Jurkat, Clone E6-1 (cell line): ENCODE data around the gene CNOT11.
"Not testable (repeated sequence)": the region's sequence is repeated elsewhere in the genome, so short reads cannot be mapped to it uniquely, and the experiment has no call there.

Experiments used
- DNase-seq: peaks from one replicate; pipeline ENCODE4 v3.0.0-alpha.2; 2011; ENCODE audit warnings: low read depth, low spot score
- H3K4me3 ChIP-seq: 2 replicates; pipeline ENCODE4 v1.5.1; 2011; ENCODE audit warnings: mild to moderate bottlenecking, low read length, control low read depth, moderate library complexity

Gene CNOT11

DNA sequence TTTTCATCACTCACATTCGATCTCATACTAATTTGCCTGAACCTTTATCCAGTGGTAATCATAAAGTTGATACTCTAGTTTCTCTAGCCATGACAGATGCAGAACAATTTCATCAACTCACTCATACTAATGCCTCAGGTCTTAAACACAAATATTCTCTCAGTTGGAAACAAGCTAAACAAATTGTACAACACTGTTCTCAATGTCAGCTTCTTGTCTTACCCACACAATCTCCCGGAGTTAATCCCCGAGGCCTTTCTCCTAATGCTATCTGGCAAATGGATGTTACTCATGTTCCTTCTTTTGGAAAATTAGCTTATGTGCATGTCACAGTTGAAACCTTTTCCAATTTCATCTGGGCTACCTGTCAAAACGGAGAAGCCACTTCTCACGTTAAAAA, 11.5 kb upstream of the CNOT11 start:
- DNase-seq: no peak
- no peak overlapping the region for H3K4me3 ChIP-seq

DNA sequence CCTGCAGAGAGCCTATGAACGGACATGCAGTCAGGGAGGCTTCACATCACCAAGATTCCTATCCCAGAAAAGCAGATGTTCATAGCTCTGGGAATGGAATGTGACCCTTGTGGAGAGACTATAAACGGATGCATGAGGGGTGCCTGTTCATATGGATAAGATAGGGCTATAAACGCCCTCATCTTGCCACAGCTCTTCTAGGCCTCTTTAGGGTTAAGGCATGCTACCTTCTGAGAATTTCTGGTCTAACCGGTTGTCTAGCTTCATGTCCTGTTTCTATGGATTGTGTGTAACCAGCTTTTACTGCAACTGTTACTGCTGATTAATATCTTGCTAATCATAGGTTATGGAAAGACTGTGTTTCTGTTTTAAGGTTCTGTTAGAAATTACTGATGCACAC, 8.3 kb upstream of the CNOT11 start:
- not testable (repeated sequence) for DNase-seq

DNA sequence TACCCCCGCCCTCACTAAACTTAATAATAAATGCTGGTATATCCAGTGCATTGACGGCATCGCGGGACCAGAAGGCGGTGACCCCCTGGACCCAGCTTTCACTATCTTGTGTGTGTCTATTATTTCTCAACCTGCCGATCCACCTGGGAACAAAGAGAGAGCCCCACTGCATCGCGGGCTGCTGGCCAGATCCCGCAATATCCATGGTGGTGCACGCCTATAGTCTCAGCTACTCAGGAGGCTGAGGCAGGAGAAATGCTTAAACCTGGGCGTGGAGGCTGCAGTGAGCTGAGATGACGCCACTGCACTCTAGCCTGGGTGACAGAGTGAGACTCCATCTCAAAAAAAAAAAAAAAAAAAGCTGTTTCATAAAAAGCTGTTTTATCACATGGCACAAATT, 7.8 kb upstream of the CNOT11 start:
- H3K4me3 ChIP-seq, DNase-seq: not testable (repeated sequence)

More for the DNA sequence above, 8.3 kb upstream of the CNOT11 start:
- H3K4me3 ChIP-seq: not testable (repeated sequence)

DNA sequence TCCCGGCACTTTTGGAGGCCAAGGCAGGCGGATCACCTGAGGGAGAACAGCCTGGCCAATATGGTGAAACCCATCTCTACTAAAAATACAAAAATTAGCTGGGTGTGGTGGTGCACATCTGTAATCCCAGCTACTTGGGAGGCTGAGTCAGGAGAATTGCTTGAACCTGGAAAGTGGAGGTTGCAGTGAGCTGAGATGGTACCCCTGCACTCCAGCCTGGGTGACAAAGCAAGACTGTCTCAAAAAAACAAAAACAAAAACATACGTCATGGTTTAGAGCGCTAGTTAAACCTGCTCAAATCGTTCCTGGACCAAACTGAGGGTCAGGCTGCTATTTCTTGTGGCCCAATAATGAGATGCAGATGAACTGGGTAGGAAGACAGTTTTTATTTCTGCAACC, 7.2 kb upstream of the CNOT11 start:
- not testable (repeated sequence) for DNase-seq, H3K4me3 ChIP-seq

DNA sequence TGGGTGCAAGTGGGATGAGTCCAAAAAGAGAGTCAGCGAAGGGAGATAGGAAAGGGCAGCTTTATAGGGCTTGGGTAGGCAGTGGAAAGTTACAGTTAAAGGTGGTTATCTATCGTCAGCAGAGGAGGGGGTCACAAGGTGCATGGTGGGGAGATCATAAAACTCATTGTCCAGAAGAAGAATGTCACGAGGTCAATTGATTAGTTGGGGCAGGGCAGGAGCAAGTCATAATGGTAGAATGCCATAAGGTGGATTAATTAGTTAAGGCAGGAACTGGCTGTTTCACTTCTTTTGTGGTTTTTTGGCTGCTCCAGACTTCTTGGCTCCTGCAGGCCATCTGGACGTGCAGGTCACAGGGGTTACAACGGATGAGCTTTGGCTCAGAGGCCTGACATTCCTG, 3.9 kb upstream of the CNOT11 start:
- H3K4me3 ChIP-seq, DNase-seq: not testable (repeated sequence)

DNA sequence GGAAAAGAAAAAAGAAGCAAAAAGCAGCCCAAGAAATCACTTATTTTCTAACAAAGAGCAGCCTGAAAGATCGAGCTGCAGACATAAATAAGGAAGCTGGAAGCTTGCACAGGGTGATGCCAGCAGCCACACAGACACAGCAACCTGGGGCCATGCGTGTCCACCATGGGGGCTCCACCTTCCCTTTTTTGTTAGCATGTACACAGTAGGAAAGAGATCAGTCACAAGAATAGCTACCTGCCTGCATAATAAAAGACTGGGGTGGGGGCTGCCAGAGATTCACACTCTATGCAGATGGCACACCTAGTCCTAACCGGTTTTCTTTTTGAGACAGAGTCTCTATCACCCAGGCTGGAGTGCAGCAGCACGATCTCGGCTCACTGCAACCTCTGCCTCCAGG, 2.9 kb upstream of the CNOT11 start:
- DNase-seq: no peak
- H3K4me3 ChIP-seq: no peak overlapping the region

DNA sequence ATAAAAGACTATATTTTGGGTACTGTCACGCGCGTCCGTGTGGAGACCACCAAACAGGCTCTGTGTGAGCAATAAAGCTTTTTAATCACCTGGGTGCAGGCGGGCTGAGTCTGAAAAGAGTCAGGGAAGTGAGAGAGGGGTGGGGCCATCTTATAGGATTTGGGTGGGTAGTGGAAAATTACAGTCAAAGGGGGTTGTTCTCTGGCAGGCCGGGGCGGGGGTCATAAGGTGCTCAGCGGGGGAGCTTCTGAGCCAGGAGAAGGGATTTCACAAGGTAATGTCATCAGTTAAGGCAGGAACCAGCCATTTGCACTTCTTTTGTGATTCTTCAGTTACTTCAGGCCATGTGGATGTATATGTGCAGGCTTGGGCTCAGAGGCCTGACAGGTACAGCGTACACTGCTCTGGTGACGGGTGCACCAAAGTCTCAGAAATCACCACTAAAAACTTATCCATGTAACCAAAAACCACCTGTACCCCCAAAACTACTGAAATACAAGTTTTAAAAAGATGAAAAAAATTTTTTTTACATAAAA, 1.4 kb upstream of the CNOT11 start:
- H3K4me3 ChIP-seq, DNase-seq: not testable (repeated sequence)

DNA sequence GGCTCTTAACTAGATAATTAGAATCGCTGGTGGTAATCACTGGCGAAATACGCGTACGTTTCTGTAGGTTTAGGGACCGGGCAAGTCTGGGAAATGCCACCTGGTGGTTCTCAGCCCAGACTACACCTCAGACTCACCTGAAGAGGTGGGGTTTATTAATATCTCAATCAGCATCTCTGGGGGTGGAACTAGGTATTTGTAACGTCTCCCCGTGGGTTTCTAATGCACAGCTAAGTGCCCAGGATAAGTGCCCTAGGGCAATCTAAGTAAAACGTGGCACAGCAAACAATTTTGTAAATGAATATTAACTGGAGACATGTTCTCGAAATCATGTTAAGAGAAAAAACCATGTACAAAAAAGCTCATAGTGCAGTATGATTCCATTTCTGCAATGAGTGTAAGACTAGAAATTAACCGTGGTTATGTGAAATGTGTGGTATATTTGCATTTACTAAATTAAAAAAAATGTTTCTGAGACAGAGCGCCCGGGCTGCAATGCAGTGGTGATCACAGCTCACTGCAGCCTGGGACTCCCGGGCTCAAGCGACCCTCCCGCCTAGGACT, 760 bp upstream of the CNOT11 start:
- DNase-seq: peak; percentile 45
- peak overlapping the region; percentile 68 for H3K4me3 ChIP-seq

DNA sequence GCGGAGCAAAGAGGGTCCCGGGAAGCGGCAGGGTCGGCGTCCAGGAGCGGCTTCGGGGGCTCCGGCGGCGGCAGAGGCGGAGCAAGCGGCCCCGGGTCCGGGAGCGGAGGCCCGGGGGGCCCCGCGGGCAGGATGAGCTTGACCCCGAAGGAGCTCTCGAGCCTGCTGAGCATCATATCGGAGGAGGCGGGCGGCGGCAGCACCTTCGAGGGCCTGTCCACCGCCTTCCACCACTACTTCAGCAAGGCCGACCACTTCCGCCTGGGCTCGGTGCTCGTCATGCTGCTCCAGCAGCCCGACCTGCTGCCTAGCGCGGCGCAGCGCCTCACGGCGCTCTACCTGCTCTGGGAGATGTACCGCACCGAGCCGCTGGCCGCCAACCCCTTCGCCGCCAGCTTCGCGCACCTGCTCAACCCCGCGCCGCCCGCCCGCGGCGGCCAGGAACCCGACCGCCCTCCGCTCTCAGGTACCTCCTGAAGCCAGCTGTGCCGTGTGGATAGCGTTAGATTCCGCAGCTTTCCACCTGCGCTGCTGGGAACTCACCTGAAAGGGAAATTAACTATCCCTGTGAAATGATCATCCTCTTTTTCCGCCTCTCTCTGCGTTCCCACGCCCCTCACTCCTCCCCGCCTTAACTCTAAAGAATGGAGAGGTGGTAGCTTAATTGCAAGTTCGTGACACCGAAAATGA, 472 bp downstream of the CNOT11 start:
- peak; percentile 65 for DNase-seq
- H3K4me3 ChIP-seq: peak overlapping the region; percentile 98

DNA sequence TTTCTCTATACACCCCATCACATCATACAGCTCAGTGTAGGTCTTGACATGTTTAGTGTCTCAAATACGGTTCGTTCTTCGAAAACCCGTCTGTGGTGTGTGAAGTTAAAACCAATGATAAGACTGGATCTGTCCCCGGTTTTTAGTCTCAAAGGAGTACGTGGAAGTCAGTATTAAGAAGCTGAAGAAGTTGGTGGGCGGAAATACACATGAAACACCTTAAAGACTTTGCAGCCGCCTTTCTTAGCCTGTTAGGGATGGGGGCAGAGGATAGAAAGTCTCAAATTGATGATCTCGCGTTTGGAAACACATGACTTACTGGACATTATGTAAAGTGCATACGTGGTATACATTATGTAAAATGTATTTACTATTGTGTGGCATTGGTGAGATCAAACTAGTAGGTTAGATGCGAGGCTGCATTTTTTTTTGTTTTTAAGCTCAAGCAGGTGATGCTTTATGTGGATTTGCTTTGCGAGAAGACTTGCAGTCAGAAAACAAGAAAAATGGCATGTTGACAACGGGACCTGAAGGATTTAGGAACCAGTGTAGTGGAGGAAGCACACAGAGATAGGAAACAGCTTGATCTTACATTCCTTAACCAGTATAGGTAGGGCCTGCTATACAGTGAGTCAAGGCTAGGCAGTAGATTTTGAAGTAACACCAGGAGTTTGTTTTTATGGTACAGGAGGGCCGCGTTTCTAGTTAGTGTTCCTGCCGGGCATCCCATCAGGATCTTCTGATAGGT, 1.2 kb downstream of the CNOT11 start:
- peak overlapping the region; percentile 98 for H3K4me3 ChIP-seq
- DNase-seq: no peak

DNA sequence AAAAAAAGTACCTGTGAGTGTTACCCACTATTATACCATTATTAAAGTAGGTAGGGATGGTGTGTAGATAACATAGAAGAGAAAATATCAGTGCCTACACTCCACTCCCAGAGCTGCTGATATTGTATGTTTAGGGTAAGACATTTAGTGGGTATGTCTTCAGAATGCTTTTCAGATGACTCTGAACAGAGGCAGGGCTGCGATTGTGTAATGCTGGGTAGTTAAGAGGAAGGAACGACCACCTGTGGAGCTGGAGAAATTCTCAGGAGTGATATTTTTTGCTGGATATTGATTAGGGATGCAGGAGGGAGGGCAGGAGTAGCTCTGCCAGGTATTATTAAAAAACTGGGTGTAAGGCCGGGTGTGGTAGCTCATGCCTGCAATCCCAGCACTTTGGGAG, 2.8 kb downstream of the CNOT11 start:
- no peak for DNase-seq

DNA sequence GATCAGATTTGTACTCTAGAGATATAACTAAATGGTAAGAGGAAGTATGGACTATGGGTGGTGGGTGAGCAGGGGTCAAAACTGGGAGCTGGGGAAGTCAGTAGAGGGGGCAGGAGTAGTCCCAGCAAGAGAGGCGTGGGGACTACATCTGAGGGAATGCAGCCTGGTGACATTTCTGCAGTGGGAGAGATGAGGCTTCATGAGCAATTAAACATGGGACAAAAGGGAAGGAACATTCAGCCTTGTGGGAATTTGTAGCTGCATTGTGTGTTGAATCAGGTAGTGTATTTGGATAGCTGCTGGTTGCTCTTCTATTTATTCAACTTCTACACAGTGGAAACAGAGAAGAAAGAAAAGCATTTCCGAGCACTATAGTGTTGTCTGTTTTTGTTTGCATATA, 3.6 kb downstream of the CNOT11 start:
- H3K4me3 ChIP-seq: no peak overlapping the region
- no peak for DNase-seq

More for the DNA sequence above, 2.8 kb downstream of the CNOT11 start:
- H3K4me3 ChIP-seq: no peak overlapping the region

DNA sequence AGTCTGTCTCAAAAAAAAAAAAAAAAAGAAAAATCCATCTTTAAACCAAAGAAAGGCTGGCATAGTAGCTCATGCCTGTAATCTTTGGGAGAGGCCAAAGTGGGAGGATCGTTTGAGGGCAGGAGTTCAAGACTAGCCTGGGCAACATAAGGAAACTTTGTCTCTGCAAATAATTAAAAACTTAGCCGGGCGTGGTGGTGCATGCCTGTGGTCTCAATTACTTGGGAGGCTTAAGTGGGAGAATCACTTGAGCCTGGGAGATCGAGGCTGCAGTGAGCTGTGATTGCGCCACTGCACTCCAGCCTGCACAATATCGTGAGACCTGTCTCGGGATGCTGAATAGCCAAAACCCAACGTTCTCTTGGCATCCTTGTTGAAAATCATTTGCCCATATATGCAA, 6.1 kb downstream of the CNOT11 start:
- no peak overlapping the region for H3K4me3 ChIP-seq
- no peak for DNase-seq

DNA sequence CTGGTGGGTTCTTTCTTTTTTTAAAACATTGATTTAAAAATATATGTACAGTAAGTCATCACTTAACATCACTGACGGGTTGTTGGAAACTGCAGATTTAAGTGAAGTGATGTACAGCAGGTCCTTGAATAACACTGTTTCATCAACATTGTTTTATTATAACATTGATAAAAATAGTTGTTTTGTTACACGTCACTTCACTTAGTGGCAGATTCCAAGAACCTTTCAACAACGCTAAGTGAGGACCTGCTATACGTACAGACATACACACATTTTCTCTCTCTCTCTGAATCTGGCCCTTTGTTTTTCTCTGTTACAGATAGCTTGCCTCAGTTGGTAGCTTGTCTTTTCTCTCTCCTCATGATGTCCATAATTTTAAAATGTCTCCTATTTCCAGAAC, 9.5 kb downstream of the CNOT11 start:
- H3K4me3 ChIP-seq: no peak overlapping the region
- DNase-seq: no peak

DNA sequence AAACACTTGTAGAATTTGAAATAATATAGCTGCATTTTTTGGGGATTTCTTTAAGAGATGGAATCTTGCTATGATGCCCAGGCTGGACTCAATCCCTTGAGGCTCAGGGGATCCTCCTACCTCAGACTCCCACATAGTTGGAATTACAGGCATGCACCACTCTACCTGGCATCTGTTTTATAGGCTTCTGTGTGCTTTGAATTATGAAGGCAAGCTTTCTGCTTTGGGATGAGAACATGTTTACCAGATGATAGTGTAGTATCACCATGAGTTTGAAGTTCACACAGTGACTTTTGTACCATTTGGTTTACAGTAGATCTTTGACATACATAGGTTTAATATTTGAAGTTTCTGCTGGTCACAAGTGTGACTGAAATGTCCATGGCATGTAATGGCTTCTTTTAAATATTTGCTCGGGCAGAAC, 10.7 kb downstream of the CNOT11 start:
- DNase-seq: no peak
- H3K4me3 ChIP-seq: no peak overlapping the region

DNA sequence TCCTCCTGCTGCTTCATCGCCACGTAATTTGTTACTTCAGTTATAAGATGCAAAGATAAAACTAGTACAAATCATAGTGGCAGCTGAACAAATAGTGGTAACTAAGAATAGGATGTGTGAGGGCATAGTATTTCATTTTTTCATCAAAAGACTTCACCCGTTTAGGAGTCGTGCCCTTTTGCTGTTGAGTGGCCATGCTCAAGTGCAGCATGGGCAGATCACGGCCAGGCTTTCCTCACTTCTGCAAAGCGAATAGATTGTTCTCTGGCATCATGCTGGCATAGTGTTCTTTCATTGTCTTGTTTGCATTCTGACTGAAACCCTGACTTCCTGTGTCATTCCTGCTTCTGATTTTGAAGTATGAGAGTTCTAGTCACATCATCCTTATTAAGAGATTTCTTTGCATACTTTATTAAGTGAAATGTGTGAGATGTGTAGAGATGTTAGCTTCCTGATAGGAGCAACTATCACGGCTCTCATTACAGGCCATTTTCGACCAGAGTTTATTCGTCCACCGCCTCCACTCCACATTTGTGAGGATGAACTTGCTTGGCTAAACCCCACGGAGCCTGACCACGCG, 11.8 kb downstream of the CNOT11 start:
- no peak overlapping the region for H3K4me3 ChIP-seq
- no peak for DNase-seq

DNA sequence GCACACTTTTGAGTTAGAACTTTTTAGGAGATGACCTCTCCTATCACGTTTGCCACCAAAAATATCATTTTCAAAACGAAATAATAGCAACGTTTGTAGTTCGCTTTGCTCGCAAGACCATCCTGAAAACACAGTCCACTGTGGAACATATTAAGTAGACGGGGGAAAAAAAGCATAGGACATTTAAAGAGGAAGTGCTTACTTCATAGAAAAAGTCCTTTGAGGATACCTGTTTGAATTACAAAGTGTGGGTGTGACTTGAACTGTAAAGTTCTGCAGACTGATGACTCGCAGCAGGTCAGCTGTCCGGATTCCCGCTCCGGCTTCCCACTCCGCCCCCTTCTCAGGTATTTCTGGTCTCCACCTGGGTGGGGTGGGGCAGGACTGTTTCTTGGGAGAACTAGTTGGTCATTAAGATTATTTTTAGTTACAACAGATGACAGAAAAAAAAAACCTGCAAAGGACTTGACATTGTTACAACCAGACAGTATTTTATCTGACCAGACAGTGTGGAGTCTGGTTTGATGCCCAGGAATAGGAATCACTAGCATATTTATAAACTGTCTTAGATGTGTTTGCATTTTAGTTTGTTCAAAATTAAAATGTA, 13.3 kb downstream of the CNOT11 start:
- H3K4me3 ChIP-seq: no peak overlapping the region
- DNase-seq: no peak

DNA sequence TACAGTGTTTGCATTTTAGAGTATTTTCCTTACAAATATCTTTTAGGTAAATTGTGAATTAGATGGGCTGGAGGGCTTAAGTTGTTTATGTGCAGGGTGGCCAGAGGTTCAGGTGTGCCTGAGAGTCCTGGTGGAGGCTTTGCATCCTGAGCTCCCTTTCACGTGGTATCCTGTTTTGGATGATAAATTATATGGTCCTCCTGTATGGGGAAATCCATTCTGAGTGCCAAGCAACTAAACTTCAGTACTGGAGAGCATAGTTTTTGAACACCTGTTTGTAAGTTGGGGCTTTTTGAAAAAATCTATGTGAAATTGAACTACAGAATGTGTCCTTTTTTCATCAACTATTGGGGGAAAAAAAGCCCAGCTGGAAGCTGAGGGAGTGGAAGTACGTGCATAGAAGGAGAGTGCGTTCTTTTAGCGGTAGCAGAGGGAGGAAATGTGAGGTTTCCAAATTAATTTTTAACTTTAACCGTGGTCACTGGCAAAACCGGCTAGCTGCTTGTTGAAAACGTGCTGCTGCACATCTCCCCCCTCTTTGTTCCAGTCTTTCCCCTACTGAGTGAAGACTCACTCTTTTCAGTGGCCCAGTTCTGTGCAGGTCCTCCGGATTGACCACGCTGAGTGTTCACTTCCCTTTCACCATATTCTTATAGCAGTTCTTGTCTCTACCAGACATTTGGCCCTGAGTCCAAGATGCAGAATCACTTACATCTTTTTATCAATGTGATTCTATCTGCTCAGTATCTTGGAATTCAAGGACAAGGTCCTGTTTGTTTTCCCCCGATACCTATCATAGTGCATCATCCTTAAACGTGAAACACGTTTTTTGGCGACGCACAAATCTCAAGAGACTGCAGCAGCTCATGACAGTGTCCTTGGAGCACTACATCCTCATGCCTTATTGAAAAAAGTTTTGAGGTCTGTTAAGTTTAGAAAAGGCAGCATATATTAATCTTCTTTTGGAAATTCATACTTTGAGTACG, 15.3 kb downstream of the CNOT11 start:
- no peak overlapping the region for H3K4me3 ChIP-seq
- DNase-seq: no peak
